AG04449 (cell line): Measurements from ENCODE around the gene GNA15.
A peak's percentile ranks its signal among the peaks of the same experiment; 100 is the strongest.

ENCODE experiments used
- CTCF ChIA-PET: fragments of 350-600 bp; formaldehyde crosslinking; extraction: SDS; loops from one replicate; lab custom pipeline; 2021; ENCODE audit warnings: antibody characterized with exemption; lab: Yijun Ruan, JAX
- POLR2A ChIA-PET: fragments of 400-600, 350-600 bp; formaldehyde crosslinking; extraction: SDS; loops from one replicate; lab custom pipeline; 2020; ENCODE audit warnings: antibody characterized with exemption, inconsistent platforms; lab: Yijun Ruan, JAX
- DNase-seq: peaks from one replicate; pipeline ENCODE4 v3.0.0-alpha.2; 2010; ENCODE audit warnings: low read depth, low spot score
- H3K4me3 ChIP-seq: 2 replicates; pipeline ENCODE4 v1.5.1; 2011; ENCODE audit warnings: low read depth, mild to moderate bottlenecking, control low read depth, low read length
- TF ChIP-seq, protein P1 (sequence below): IDR thresholded peaks from one replicate; pipeline ENCODE4 v1.5.1; 2011; ENCODE audit warnings: mild to moderate bottlenecking, moderate library complexity, low read length, control low read depth, inconsistent platforms; ENCODE audit not compliant: insufficient read depth; ENCODE audit errors: missing control alignments

The GNA15 gene

DNA sequence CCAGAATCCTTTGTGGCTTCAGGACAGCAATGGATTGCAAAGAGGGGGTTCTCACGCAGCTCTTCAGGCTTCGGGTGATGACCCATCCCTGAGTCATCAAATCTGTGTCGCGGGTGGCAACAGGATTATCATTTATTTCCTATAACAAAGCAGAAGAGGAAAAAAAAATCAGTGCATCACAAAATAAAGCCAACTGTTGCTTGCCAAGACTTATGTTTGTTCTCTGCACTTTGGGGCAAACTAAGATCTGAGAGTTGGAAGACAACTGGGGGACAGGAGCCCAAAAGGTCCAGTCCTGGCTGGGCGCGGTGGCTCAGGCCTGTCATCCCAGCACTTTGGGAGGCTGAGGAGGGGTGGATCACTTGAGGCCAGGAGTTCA is 6.4 kb downstream of the GNA15 start:
- H3K4me3 ChIP-seq: no peak overlapping the region
- CTCF ChIA-PET: interaction anchor here (0.9 to 9.0 kb wide), 9 partner anchors 9 to 67 kb away, joined by 3 to 113 read pairs (median 5); no protein-coding TSS in a partner anchor
- TF ChIP-seq, protein P1, sequence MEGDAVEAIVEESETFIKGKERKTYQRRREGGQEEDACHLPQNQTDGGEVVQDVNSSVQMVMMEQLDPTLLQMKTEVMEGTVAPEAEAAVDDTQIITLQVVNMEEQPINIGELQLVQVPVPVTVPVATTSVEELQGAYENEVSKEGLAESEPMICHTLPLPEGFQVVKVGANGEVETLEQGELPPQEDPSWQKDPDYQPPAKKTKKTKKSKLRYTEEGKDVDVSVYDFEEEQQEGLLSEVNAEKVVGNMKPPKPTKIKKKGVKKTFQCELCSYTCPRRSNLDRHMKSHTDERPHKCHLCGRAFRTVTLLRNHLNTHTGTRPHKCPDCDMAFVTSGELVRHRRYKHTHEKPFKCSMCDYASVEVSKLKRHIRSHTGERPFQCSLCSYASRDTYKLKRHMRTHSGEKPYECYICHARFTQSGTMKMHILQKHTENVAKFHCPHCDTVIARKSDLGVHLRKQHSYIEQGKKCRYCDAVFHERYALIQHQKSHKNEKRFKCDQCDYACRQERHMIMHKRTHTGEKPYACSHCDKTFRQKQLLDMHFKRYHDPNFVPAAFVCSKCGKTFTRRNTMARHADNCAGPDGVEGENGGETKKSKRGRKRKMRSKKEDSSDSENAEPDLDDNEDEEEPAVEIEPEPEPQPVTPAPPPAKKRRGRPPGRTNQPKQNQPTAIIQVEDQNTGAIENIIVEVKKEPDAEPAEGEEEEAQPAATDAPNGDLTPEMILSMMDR: no peak
- no peak for DNase-seq
- POLR2A ChIA-PET: interaction anchor here (0.7 kb wide), 1 partner anchor 9 kb away, joined by 4 read pairs; no protein-coding TSS in a partner anchor

DNA sequence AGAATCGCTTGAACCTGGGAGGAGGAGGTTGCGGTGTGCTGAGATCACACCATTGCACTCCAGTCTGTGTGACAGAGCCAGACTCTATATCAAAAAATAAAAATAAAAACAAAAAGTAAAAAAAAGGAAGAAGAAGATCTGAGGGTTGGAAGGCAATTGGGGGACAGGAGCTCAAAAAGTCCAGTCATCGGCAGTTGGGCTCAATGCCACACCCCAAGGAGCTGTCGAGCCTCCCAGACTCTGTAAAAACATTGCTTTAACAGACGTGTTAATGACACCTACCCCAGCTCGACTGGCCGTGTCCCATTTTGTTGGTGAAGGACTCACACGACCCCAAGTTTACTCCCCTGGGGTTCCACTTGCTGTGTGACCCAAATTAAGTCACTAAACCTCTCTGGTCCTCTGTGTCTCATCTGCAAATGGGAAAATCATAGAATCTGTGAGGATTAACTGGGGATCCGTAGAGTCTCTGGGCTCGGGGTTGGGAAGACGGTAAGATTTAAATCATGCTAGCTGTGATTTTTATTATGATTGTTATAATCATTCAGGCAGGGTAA is 7.0 kb downstream of the GNA15 start:
- TF ChIP-seq, protein P1: no peak
- POLR2A ChIA-PET: no interaction called here
- no peak for DNase-seq
- no peak overlapping the region for H3K4me3 ChIP-seq
- CTCF ChIA-PET: interaction anchor here (0.9 to 9.0 kb wide), 4 partner anchors 9 to 39 kb away, joined by 3 to 113 read pairs (median 6); no protein-coding TSS in a partner anchor

DNA sequence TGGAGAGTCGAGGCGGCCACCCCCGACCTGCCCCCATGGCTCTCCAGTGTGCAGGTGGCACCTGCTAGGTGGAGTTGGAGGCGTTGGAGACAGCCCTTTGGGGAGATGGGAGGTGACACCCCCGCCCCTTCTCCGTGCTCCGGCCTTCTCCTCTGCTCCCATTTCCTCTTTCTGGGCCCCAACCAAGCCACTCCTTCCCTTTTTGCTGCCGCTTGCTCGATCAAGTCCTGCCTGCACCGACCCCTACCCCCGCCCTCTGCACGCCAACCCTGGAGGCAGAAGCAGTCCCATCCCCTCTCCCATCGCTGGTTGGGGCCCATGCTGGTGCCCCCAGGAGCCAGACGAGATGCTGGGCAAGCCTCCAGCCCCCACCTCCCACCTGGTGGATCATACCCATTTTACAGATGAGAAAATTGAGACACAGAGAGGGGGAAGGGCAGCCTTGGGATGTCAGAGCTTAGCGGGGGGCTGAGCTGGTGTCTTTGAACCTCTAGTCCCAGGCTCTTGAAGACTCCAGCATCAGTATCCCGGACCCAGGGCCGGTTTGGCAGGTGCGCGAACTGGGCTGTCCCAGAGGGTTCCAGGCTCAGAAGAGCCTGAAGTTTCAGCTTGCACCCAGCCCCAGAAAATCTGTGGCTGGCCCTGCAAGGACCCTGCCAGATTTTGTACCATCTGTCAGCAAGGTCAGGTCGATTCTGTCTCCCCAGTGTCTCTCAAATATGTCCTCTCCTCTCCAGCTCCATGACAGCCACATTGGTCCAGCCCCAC is 10.3 kb downstream of the GNA15 start:
- DNase-seq: no peak
- no peak overlapping the region for H3K4me3 ChIP-seq
- ChIA-PET POLR2A (no interaction called here), CTCF (interaction anchor here (0.6 to 2.3 kb wide), 10 partner anchors 9 to 190 kb away, joined by 3 to 12 read pairs (median 4); no protein-coding TSS in a partner anchor)
- TF ChIP-seq, protein P1: no peak

DNA sequence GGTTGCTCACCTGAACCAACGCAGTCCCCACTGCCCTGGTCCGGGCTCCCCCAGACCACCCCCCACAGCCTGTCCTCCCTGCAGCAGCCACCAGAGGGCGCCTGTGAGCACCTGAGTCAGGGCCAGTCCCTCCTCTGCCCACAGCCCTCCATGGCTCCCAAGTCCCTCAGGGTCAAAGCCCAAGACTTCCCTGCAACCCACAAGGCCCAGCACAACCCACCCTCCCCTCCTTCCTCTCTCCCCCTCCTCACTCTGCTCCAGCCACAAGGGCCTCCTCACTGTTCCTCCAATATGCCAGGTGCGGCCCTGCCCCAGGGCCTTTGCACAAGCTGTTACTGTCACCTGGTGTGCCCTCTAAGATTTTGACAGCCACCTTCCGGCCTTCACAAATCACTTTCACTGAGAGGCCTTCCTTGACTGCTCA is 10.9 kb downstream of the GNA15 start:
- H3K4me3 ChIP-seq: no peak overlapping the region
- DNase-seq: no peak
- ChIA-PET CTCF (interaction anchor here (0.6 to 2.3 kb wide), 10 partner anchors 9 to 191 kb away, joined by 3 to 12 read pairs (median 4); no protein-coding TSS in a partner anchor), POLR2A (no interaction called here)
- TF ChIP-seq, protein P1: peak; percentile 90

DNA sequence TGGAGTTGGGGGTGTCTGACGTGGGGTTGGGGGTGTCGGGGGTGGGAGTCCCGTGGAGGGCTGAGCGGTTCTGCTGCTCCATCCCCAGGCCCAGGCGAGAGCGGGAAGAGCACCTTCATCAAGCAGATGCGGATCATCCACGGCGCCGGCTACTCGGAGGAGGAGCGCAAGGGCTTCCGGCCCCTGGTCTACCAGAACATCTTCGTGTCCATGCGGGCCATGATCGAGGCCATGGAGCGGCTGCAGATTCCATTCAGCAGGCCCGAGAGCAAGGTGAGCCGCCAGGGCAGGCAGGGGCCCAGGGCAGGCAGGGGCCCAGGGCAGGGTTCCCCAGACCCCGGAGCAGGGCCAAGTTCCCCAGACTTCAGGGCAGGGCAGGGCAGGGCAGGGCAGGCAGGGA is 12.7 kb downstream of the GNA15 start:
- CTCF ChIA-PET: no interaction called here
- no peak for DNase-seq
- POLR2A ChIA-PET: no interaction called here
- TF ChIP-seq, protein P1: no peak
- H3K4me3 ChIP-seq: no peak overlapping the region

DNA sequence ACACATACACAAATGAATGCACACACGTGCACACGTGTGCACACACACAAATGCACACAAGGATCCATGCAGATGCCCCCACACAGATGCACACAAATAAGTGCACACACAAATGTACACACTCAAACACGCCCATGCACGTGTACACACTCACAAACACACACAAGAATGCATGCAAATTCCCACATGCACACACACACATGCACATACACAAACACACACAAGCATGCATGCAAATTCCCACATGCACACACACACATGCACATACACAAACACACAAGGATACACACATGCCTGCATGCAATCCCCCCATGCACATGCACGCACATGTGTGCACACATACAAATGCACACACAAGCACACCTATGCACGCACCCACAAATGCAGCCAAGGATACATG is 13.3 kb downstream of the GNA15 start:
- no peak overlapping the region for H3K4me3 ChIP-seq
- ChIA-PET CTCF (no interaction called here), POLR2A (no interaction called here)
- DNase-seq: no peak
- TF ChIP-seq, protein P1: no peak
